Neural cell (in vitro differentiated cells): ENCODE measurements around the gene OXSM. TPM values are rescaled to one million over a fixed set of nuclear protein-coding genes. Genes with fewer than 3 reads are reported as not detected.

Experiments
- H2AFZ ChIP-seq: fragments of 200-600, 300-800 bp; sonication (generic), shearing (Covaris generic); 2 replicates; pipeline ENCODE4 v1.6.0; 2014; ENCODE audit warnings: low read depth, mild to moderate bottlenecking, antibody characterized with exemption, low read length, moderate library complexity
- H3F3A ChIP-seq: fragments of 200-600 bp; shearing (Covaris generic); 2 replicates; pipeline ENCODE4 v1.6.1; 2016; ENCODE audit warnings: mild to moderate bottlenecking, moderate library complexity, mixed read lengths, antibody characterized with exemption, low read length; ENCODE audit not compliant: insufficient read depth, poor library complexity, severe bottlenecking
- H3K27ac ChIP-seq: fragments of 200-600, 300-800 bp; sonication (generic), shearing (Covaris generic); 2 replicates; pipeline ENCODE4 v1.5.1; 2014; ENCODE audit warnings: mild to moderate bottlenecking, low read length, moderate library complexity
- H3K27me3 ChIP-seq: fragments of 300-800, 200-600 bp; sonication (generic), shearing (Covaris generic); 2 replicates; pipeline ENCODE4 v1.6.0; 2014; ENCODE audit warnings: mild to moderate bottlenecking, low read depth, low read length, moderate library complexity; ENCODE audit not compliant: insufficient read depth
- H3K36me3 ChIP-seq: fragments of 300-800, 200-600 bp; sonication (generic), shearing (Covaris generic); 2 replicates; pipeline ENCODE4 v1.5.1; 2014; ENCODE audit warnings: mild to moderate bottlenecking, antibody characterized with exemption, low read length, moderate library complexity; ENCODE audit not compliant: insufficient read depth
- H3K4me2 ChIP-seq: fragments of 300-800, 200-600 bp; sonication (generic), shearing (Covaris generic); 2 replicates; pipeline ENCODE4 v1.6.0; 2014; ENCODE audit warnings: mild to moderate bottlenecking, low read length
- H3K4me3 ChIP-seq: fragments of 300-800, 200-600 bp; sonication (generic), shearing (Covaris generic); 2 replicates; pipeline ENCODE4 v1.5.1; 2014; ENCODE audit warnings: mild to moderate bottlenecking, low read length, moderate library complexity
- H3K79me2 ChIP-seq: fragments of 200-600 bp; shearing (Covaris generic); replicated peaks from 2 replicates; pipeline ENCODE4 v1.6.0; 2014; ENCODE audit warnings: mild to moderate bottlenecking, low read length, moderate library complexity; ENCODE audit not compliant: insufficient read depth
- H3K9ac ChIP-seq: fragments of 300-800, 200-600 bp; sonication (generic), shearing (Covaris generic); 2 replicates; pipeline ENCODE4 v1.6.1; 2016; ENCODE audit warnings: mild to moderate bottlenecking, low read length, mixed read lengths
- H3K9me2 ChIP-seq: fragments of 200-600 bp; shearing (Covaris generic); 2 replicates; pipeline ENCODE4 v1.6.1; 2016; ENCODE audit warnings: mild to moderate bottlenecking, low read length, mixed read lengths; ENCODE audit not compliant: insufficient read depth
- H3K9me3 ChIP-seq: fragments of 200-600, 300-800 bp; sonication (generic), shearing (Covaris generic); 2 replicates; pipeline ENCODE4 v1.6.1; 2016; ENCODE audit warnings: mild to moderate bottlenecking, mixed run types, low read length, moderate library complexity, mixed read lengths
- H4K20me1 ChIP-seq: fragments of 200-600 bp; shearing (Covaris generic); 2 replicates; pipeline ENCODE4 v1.6.1; 2016; ENCODE audit warnings: mild to moderate bottlenecking, mixed run types; ENCODE audit not compliant: insufficient read depth
- EP300 ChIP-seq: fragments of 450-650 bp; conservative IDR thresholded peaks from 2 replicates; pipeline ENCODE4 v1.6.1; 2014; ENCODE audit warnings: antibody characterized with exemption, mild to moderate bottlenecking, moderate library complexity; ENCODE audit not compliant: poor library complexity, severe bottlenecking
- EZH2 ChIP-seq: fragments of 200-600, 300-800 bp; shearing (Covaris generic), sonication (generic); IDR thresholded peaks from 2 replicates; pipeline ENCODE4 v1.6.1; 2014; ENCODE audit warnings: antibody characterized with exemption, low read length, borderline replicate concordance, mild to moderate bottlenecking; ENCODE audit not compliant: insufficient read depth, poor library complexity, severe bottlenecking
- MXI1 ChIP-seq: fragments of 450-650 bp; conservative IDR thresholded peaks from 2 replicates; pipeline ENCODE4 v1.6.1; 2014; ENCODE audit warnings: antibody characterized with exemption, mild to moderate bottlenecking; ENCODE audit not compliant: poor library complexity, severe bottlenecking
- POLR2AphosphoS5 ChIP-seq: IDR thresholded peaks from 2 replicates; pipeline ENCODE4 v1.6.1; 2012
- RAD21 ChIP-seq: fragments of 450-650 bp; conservative IDR thresholded peaks from 2 replicates; pipeline ENCODE4 v1.6.1; 2014; ENCODE audit warnings: antibody characterized with exemption, mild to moderate bottlenecking, moderate library complexity
- SMC3 ChIP-seq: fragments of 450-650 bp; conservative IDR thresholded peaks from 2 replicates; pipeline ENCODE4 v1.6.1; 2014; ENCODE audit warnings: antibody characterized with exemption, mild to moderate bottlenecking, moderate library complexity; ENCODE audit not compliant: poor library complexity
- TAF1 ChIP-seq: IDR thresholded peaks from 2 replicates; pipeline ENCODE4 v1.6.1; 2012; ENCODE audit warnings: low read depth
- polyA plus RNA-seq: library from polyadenylated mRNA; depleted of rRNA; stranded (reverse); fragments of >200 nt; gene quantifications from 2 replicates; pipeline ENCODE4 v1.2.3, GENCODE V29; 2014
- TF ChIP-seq, protein P1 (sequence below): fragments of 450-650 bp; IDR thresholded peaks from 2 replicates; pipeline ENCODE4 v1.5.1; 2014; ENCODE audit warnings: antibody characterized with exemption, mild to moderate bottlenecking, moderate library complexity; ENCODE audit not compliant: poor library complexity, severe bottlenecking
- TF ChIP-seq, protein P2 (sequence below): IDR thresholded peaks from 2 replicates; pipeline ENCODE4 v1.6.1; 2012; ENCODE audit warnings: borderline replicate concordance

Gene OXSM
- polyA plus RNA-seq, 1 donor from 2014 or later, result 6.7 TPM

DNA sequence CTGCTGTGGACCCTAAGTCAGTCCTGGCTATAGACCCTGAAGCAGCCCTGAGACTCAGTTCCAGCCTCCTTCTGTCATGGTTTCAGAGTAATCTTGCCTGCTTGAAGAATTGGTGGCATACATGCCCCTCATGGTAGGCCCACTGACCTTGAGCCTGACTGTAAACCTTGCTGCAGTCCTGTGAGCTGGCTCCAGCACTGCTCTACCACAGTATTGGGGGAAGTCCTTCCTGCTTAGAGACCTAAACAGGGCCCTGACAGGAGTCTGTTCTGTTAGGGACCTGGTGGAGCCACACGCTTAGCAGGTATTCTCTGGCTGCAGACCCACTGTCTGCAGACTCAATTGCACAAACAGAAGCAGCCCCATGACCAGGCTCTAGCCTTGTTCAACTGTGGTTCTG lies 47.1 kb downstream of the OXSM start:
- TF ChIP-seq TAF1 (no peak), SMC3 (no peak), MXI1 (no peak), EP300 (no peak), POLR2AphosphoS5 (no peak), EZH2 (no peak), RAD21 (no peak)
- TF ChIP-seq, protein P1, sequence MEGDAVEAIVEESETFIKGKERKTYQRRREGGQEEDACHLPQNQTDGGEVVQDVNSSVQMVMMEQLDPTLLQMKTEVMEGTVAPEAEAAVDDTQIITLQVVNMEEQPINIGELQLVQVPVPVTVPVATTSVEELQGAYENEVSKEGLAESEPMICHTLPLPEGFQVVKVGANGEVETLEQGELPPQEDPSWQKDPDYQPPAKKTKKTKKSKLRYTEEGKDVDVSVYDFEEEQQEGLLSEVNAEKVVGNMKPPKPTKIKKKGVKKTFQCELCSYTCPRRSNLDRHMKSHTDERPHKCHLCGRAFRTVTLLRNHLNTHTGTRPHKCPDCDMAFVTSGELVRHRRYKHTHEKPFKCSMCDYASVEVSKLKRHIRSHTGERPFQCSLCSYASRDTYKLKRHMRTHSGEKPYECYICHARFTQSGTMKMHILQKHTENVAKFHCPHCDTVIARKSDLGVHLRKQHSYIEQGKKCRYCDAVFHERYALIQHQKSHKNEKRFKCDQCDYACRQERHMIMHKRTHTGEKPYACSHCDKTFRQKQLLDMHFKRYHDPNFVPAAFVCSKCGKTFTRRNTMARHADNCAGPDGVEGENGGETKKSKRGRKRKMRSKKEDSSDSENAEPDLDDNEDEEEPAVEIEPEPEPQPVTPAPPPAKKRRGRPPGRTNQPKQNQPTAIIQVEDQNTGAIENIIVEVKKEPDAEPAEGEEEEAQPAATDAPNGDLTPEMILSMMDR, result no peak
- TF ChIP-seq, protein P2, sequence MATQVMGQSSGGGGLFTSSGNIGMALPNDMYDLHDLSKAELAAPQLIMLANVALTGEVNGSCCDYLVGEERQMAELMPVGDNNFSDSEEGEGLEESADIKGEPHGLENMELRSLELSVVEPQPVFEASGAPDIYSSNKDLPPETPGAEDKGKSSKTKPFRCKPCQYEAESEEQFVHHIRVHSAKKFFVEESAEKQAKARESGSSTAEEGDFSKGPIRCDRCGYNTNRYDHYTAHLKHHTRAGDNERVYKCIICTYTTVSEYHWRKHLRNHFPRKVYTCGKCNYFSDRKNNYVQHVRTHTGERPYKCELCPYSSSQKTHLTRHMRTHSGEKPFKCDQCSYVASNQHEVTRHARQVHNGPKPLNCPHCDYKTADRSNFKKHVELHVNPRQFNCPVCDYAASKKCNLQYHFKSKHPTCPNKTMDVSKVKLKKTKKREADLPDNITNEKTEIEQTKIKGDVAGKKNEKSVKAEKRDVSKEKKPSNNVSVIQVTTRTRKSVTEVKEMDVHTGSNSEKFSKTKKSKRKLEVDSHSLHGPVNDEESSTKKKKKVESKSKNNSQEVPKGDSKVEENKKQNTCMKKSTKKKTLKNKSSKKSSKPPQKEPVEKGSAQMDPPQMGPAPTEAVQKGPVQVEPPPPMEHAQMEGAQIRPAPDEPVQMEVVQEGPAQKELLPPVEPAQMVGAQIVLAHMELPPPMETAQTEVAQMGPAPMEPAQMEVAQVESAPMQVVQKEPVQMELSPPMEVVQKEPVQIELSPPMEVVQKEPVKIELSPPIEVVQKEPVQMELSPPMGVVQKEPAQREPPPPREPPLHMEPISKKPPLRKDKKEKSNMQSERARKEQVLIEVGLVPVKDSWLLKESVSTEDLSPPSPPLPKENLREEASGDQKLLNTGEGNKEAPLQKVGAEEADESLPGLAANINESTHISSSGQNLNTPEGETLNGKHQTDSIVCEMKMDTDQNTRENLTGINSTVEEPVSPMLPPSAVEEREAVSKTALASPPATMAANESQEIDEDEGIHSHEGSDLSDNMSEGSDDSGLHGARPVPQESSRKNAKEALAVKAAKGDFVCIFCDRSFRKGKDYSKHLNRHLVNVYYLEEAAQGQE, result no peak
- Histone ChIP-seq H3K9me2 (no peaks in the 10 kb centered on the region), H3K9ac (no peak overlapping the region), H3K27ac (no peak overlapping the region), H3K4me2 (no peak overlapping the region), H2AFZ (no peak overlapping the region), H3F3A (no peaks in the 10 kb centered on the region), H3K4me3 (no peak overlapping the region), H3K79me2 (no peaks in the 10 kb centered on the region), H3K27me3 (no peaks in the 10 kb centered on the region), H4K20me1 (no peaks in the 10 kb centered on the region), H3K36me3 (no peaks in the 10 kb centered on the region), H3K9me3 (no peaks in the 10 kb centered on the region)

DNA sequence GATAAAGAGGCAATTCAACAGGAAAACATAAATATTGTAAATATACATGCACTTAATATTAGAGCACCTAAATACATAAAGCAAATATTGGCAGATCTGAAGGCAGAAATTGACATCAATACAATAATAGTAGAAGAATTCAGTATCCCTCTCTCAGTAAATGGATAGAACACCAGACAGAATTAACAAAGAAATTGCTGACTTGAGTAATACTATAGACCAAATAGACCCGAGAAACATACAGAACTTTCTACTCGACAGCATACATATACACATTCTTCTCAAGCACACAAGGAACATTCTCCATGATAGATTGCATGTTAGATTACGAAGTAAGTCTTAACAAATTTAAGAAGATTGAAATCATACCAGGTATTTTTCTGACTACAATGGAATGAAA lies 50.2 kb downstream of the OXSM start:
- Histone ChIP-seq H4K20me1 (no peaks in the 10 kb centered on the region), H3K4me2 (no peak overlapping the region), H3K36me3 (no peaks in the 10 kb centered on the region), H3K9ac (no peak overlapping the region), H2AFZ (no peak overlapping the region), H3F3A (no peaks in the 10 kb centered on the region), H3K9me2 (no peaks in the 10 kb centered on the region), H3K79me2 (no peaks in the 10 kb centered on the region), H3K27me3 (no peaks in the 10 kb centered on the region), H3K27ac (no peak overlapping the region), H3K9me3 (no peaks in the 10 kb centered on the region), H3K4me3 (no peak overlapping the region)
- TF ChIP-seq, protein P2, result no peak
- TF ChIP-seq POLR2AphosphoS5 (no peak), EP300 (no peak), MXI1 (no peak), SMC3 (no peak), RAD21 (no peak), EZH2 (no peak), TAF1 (no peak)
- TF ChIP-seq, protein P1, result no peak
